SK-N-SH treated with all-trans-retinoic acid at 6 μM for 48 hours (cell line): Measurements from ENCODE around the gene MYCN.

Source experiments
- TCF4 ChIP-seq: fragments of 250-450 bp; sonication (Bioruptor Pico); IDR thresholded peaks from 2 replicates; pipeline ENCODE4 v1.8.0; 2021; ENCODE audit warnings: mild to moderate bottlenecking, moderate library complexity, borderline replicate concordance
- ZFP30 ChIP-seq: fragments of 450-650 bp; formaldehyde crosslinking; IDR thresholded peaks from 2 replicates; pipeline ENCODE4 v1.5.0; 2022; ENCODE audit warnings: mild to moderate bottlenecking, moderate library complexity
- TF ChIP-seq, protein P1 (sequence below): fragments of 250-450 bp; sonication (Bioruptor Pico); IDR thresholded peaks from 2 replicates; pipeline ENCODE4 v1.5.0; 2020; ENCODE audit warnings: mild to moderate bottlenecking, moderate library complexity
- TF ChIP-seq, protein P2 (sequence below): fragments of 250-450 bp; sonication (Bioruptor Pico); IDR thresholded peaks from 2 replicates; pipeline ENCODE4 v1.8.0; 2020; ENCODE audit warnings: mild to moderate bottlenecking, moderate library complexity, borderline replicate concordance

- TF ChIP-seq, protein P1, sequence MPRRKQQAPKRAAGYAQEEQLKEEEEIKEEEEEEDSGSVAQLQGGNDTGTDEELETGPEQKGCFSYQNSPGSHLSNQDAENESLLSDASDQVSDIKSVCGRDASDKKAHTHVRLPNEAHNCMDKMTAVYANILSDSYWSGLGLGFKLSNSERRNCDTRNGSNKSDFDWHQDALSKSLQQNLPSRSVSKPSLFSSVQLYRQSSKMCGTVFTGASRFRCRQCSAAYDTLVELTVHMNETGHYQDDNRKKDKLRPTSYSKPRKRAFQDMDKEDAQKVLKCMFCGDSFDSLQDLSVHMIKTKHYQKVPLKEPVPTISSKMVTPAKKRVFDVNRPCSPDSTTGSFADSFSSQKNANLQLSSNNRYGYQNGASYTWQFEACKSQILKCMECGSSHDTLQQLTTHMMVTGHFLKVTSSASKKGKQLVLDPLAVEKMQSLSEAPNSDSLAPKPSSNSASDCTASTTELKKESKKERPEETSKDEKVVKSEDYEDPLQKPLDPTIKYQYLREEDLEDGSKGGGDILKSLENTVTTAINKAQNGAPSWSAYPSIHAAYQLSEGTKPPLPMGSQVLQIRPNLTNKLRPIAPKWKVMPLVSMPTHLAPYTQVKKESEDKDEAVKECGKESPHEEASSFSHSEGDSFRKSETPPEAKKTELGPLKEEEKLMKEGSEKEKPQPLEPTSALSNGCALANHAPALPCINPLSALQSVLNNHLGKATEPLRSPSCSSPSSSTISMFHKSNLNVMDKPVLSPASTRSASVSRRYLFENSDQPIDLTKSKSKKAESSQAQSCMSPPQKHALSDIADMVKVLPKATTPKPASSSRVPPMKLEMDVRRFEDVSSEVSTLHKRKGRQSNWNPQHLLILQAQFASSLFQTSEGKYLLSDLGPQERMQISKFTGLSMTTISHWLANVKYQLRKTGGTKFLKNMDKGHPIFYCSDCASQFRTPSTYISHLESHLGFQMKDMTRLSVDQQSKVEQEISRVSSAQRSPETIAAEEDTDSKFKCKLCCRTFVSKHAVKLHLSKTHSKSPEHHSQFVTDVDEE (CRISPR knock-in tag), result no peak
- TF ChIP-seq ZFP30 (no peak), TCF4 (CRISPR knock-in tag) (no peak)
- TF ChIP-seq, protein P2, sequence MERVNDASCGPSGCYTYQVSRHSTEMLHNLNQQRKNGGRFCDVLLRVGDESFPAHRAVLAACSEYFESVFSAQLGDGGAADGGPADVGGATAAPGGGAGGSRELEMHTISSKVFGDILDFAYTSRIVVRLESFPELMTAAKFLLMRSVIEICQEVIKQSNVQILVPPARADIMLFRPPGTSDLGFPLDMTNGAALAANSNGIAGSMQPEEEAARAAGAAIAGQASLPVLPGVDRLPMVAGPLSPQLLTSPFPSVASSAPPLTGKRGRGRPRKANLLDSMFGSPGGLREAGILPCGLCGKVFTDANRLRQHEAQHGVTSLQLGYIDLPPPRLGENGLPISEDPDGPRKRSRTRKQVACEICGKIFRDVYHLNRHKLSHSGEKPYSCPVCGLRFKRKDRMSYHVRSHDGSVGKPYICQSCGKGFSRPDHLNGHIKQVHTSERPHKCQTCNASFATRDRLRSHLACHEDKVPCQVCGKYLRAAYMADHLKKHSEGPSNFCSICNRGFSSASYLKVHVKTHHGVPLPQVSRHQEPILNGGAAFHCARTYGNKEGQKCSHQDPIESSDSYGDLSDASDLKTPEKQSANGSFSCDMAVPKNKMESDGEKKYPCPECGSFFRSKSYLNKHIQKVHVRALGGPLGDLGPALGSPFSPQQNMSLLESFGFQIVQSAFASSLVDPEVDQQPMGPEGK, result no peak
Measured at GRCh38 chr2:15912203-15912602, 28.1 kb upstream of the MYCN start.
